ENCODE results near the gene TPBGL. TPM values are rescaled to one million over a fixed set of nuclear protein-coding genes. Genes with fewer than 3 reads are reported as not detected.

Gene TPBGL
- total and polyA plus RNA-seq, 2 of the 4 experiments (the other 2 are of a cell fraction) = not detected

GRCh38 chr11:75196426-75196825 lies 44.1 kb upstream of the TPBGL start:
- POLR2A ChIA-PET (ENCODE audit: unreplicated experiment) = no interaction called here
- no peak for ATAC-seq (ENCODE audit: low read depth)
- CTCF ChIA-PET = interaction anchor here (4.2 kb wide), 1 partner anchor 8 kb away, joined by 24 read pairs; no protein-coding TSS in a partner anchor
- dilution Hi-C loops (cut with HindIII; ENCODE audit: low sequenced_read_pairs, unreplicated experiment) = no loop called here
- Histone ChIP-seq H2BK15ac (ENCODE audit: low read depth, low read length) (no peak overlapping the region), H3K36me3 (ENCODE audit: control insufficient read depth, insufficient read depth, low read length) (no peaks in the 10 kb centered on the region), H3K27me3 (ENCODE audit: control insufficient read depth, insufficient read depth, low read length) (peaks cover 68% of the 10 kb centered on the region), H3K9me1 (ENCODE audit: insufficient read depth, low read length) (no peaks in the 10 kb centered on the region), H3K27ac (ENCODE audit: insufficient read depth, low read length) (no peak overlapping the region), H3K4ac (ENCODE audit: low read depth, low read length) (no peak overlapping the region), H3K18ac (ENCODE audit: low read depth, low read length) (no peak overlapping the region), H2BK5ac (ENCODE audit: low read depth, low read length, poor library complexity, severe bottlenecking) (no peak overlapping the region), H4K20me1 (ENCODE audit: insufficient read depth, low read length) (no peaks in the 10 kb centered on the region), H2BK120ac (ENCODE audit: low read depth, low read length) (no peak overlapping the region), H3K9me3 (ENCODE audit: control insufficient read depth, insufficient read depth, low read length) (no peaks in the 10 kb centered on the region), H4K91ac (ENCODE audit: insufficient read depth, low read depth, low read length) (no peak overlapping the region), H3K56ac (ENCODE audit: extremely low read depth, insufficient read depth, low read length) (no peak overlapping the region), H3K9ac (ENCODE audit: low read depth, low read length) (no peak overlapping the region), H3K4me2 (ENCODE audit: low read depth, low read length) (no peak overlapping the region), H2AK5ac (ENCODE audit: low read depth, low read length) (no peak overlapping the region), H3K14ac (replicated peaks; ENCODE audit: low read depth, low read length) (no peak overlapping the region), H2BK20ac (ENCODE audit: low read depth, low read length) (no peak overlapping the region), H3K79me1 (ENCODE audit: low read depth in 1 of 2, low read length in 2 of 2) (no peaks in the 10 kb centered on the region), H3K4me3 (ENCODE audit: insufficient read depth, low read depth, low read length) (no peak overlapping the region), H4K5ac (ENCODE audit: low read depth, low read length) (no peak overlapping the region), H3K23ac (ENCODE audit: low read depth, low read length) (no peak overlapping the region), H4K8ac (ENCODE audit: low read depth in 2 of 2, low read length in 2 of 2) (no peak overlapping the region), H2AK9ac (replicated peaks; ENCODE audit: low read depth, low read length, poor library complexity) (no peak overlapping the region), H3K4me1 (ENCODE audit: control insufficient read depth, insufficient read depth, low read length) (no peaks in the 10 kb centered on the region), H2AFZ (replicated peaks; ENCODE audit: low read length, poor library complexity) (peak overlapping the region; percentile 24)
- in situ Hi-C loops (cut with MboI; ENCODE audit: low sequenced_read_pairs) = no loop called here
- no TSS peak for BruUV-seq (replicated peaks)
- DNase-seq = no peak
- intact Hi-C loops (cut with micrococcal nuclease) = no loop called here
- WGBS, 2 experiments (ENCODE audit: extremely low coverage in 2 of 2, insufficient read length in 1 of 2) = 32% methylated on average over 5 of the region's 8 CpGs; no CpG with 5 or more reads in 1 of the 2 experiments
- no peak for TF ChIP-seq SMC3 (IDR thresholded peaks at IDR 0.05; ENCODE audit: low read depth, low read length)

All from IMR-90 (cell line).